K562 (cell line): ENCODE measurements around the gene GAPDHS.

Source experiments
- ARID2 ChIP-seq: fragments of 450-650 bp; IDR thresholded peaks from 2 replicates; pipeline ENCODE4 v1.6.1; 2017; ENCODE audit warnings: antibody characterized with exemption, mild to moderate bottlenecking
- CTCF ChIP-seq, 3 experiments: IDR thresholded peaks in 2 of 3; conservative IDR thresholded peaks in 1 of 3; 2 replicates each; pipeline ENCODE4 v1.5.1; 2011 to 2012; ENCODE audit warnings: low read length in 3 of 3, mild to moderate bottlenecking in 3 of 3, control low read depth in 2 of 3, improper control_type of control experiment in 1 of 3, inconsistent platforms in 1 of 3, low read depth in 1 of 3, mixed read lengths in 1 of 3, moderate library complexity in 1 of 3; ENCODE audit not compliant: insufficient read depth in 2 of 3
- GMEB1 ChIP-seq: fragments of 250-450 bp; sonication (Bioruptor Pico); IDR thresholded peaks from 2 replicates; pipeline ENCODE4 v1.4.0; 2020; ENCODE audit warnings: mild to moderate bottlenecking
- JUN ChIP-seq, 2 experiments: sonication (generic) in 1 of 2; formaldehyde crosslinking in 1 of 2; IDR thresholded peaks; 2 replicates each; pipeline versions ENCODE4 v1.6.1 to v1.8.0; 2012 to 2022; ENCODE audit warnings: borderline replicate concordance in 2 of 2, mild to moderate bottlenecking in 2 of 2, improper control_type of control experiment in 1 of 2, low read depth in 1 of 2, low read length in 1 of 2, missing genetic modification reagents in 1 of 2
- LEF1 ChIP-seq: fragments of 450-650 bp; IDR thresholded peaks from 2 replicates; pipeline ENCODE4 v1.6.1; 2016; ENCODE audit warnings: mild to moderate bottlenecking
- MAFK ChIP-seq: IDR thresholded peaks from 2 replicates; pipeline ENCODE4 v1.6.1; 2011; ENCODE audit warnings: low read length, improper control_type of control experiment
- MITF ChIP-seq: IDR thresholded peaks from 2 replicates; pipeline ENCODE4 v1.6.1; 2014; ENCODE audit warnings: antibody characterized with exemption
- PTRF ChIP-seq: fragments of 450-650 bp; IDR thresholded peaks from 2 replicates; pipeline ENCODE4 v1.6.1; 2016; ENCODE audit warnings: mild to moderate bottlenecking, missing genetic modification characterization, missing compliant biosample characterization
- STAT5B ChIP-seq: fragments of 250-450 bp; sonication (Bioruptor Pico); IDR thresholded peaks from 2 replicates; pipeline ENCODE4 v1.8.0; 2021; ENCODE audit warnings: mild to moderate bottlenecking, inconsistent platforms
- TOE1 ChIP-seq, 2 experiments: fragments of 450-650 bp in 1 of 2; sonication (generic) in 1 of 2; formaldehyde crosslinking in 1 of 2; IDR thresholded peaks; 2 replicates each; pipeline versions ENCODE4 v1.7.1 to v1.8.0; 2016 to 2022; ENCODE audit warnings: borderline replicate concordance in 2 of 2, mild to moderate bottlenecking in 2 of 2, antibody characterized with exemption in 1 of 2, inconsistent platforms in 1 of 2, low read depth in 1 of 2, missing genetic modification reagents in 1 of 2, moderate library complexity in 1 of 2

- TF ChIP-seq GMEB1 (CRISPR knock-in tag) (no peak), TOE1 (IDR thresholded peaks at IDR 0.05; ENCODE audit: borderline replicate concordance) (no peak), TOE1 (CRISPR knock-in tag; IDR thresholded peaks at IDR 0.05; ENCODE audit: borderline replicate concordance, low read depth) (no peak), ARID2 (no peak), JUN (IDR thresholded peaks at IDR 0.05; ENCODE audit: borderline replicate concordance, low read depth, low read length) (no peak), JUN (CRISPR knock-in tag; IDR thresholded peaks at IDR 0.05; ENCODE audit: borderline replicate concordance) (no peak), LEF1 (no peak), CTCF (IDR thresholded peaks at IDR 0.05 in 2 of 3, conservative IDR thresholded peaks at IDR 0.05 in 1 of 3; ENCODE audit: insufficient read depth in 2 of 3, low read depth in 1 of 3, low read length in 3 of 3) (no peak), PTRF (no peak), MAFK (no peak), STAT5B (CRISPR knock-in tag) (no peak), MITF (no peak)
Measured at GRCh38 chr19:35502751-35503150, 30.5 kb upstream of the GAPDHS start.
